HepG2 (cell line): Measurements from ENCODE around the gene KATNB1. TPM values are rescaled to one million over a fixed set of nuclear protein-coding genes. Genes with fewer than 3 reads are reported as not detected.

Experiments used
- ATAC-seq: fragments of 200-7000 bp; cut with Tn5 transposase; 3 replicates; pipeline ENCODE4 v1.9.1; 2020; ENCODE audit warnings: mild to moderate bottlenecking, moderate library complexity
- BruUV-seq: library from RNA; stranded (reverse); fragments of 400-500 nt; replicated peaks from 2 replicates; lab custom pipeline; 2021; lab: Mats Ljungman, UMichigan
- CTCF ChIA-PET: fragments of 300-600 bp; formaldehyde crosslinking; extraction: SDS; loops from one replicate; lab custom pipeline; 2021; ENCODE audit warnings: low total read pairs, inconsistent platforms, low intra/inter-chr PET ratio; lab: Yijun Ruan, JAX
- POLR2A ChIA-PET: fragments of 350-600 bp; sonication (Branson Sonifier 250); formaldehyde crosslinking; loops from one replicate; lab custom pipeline; 2020; ENCODE audit warnings: antibody characterized with exemption, inconsistent platforms; lab: Yijun Ruan, JAX
- DNase-seq: peaks from one replicate; pipeline ENCODE4 v3.0.0-alpha.2; 2015; ENCODE audit warnings: low spot score
- FAIRE-seq: peaks from 3 replicates; lab custom pipeline; 2011; peaks lifted over from hg19 to GRCh38; lab: Jason Lieb, UNC
- H2AFZ ChIP-seq: one replicate; pipeline ENCODE4 v1.6.1; 2011; ENCODE audit warnings: low read length, inconsistent platforms
- H3K27ac ChIP-seq: fragments of 300-600 bp; 3 replicates; pipeline ENCODE4 v1.8.0; 2011; ENCODE audit warnings: mixed run types, mild to moderate bottlenecking, mixed read lengths, low read length, inconsistent platforms; ENCODE audit not compliant: insufficient read depth; ENCODE audit errors: extremely low read length
- H3K27me3 ChIP-seq, 2 experiments: fragments of 200-600 bp in 1 of 2; 2 replicates in 1 of 2; 3 replicates in 1 of 2; pipeline versions ENCODE4 v1.6.0 to v1.8.0; 2011; ENCODE audit warnings: low read length in 2 of 2, mild to moderate bottlenecking in 2 of 2, moderate library complexity in 2 of 2, inconsistent platforms in 1 of 2; ENCODE audit not compliant: insufficient read depth in 2 of 2, control insufficient read depth in 1 of 2
- H3K36me3 ChIP-seq, 2 experiments: fragments of 200-600 bp in 1 of 2; replicated peaks in 1 of 2; 2 replicates in 1 of 2; 3 replicates in 1 of 2; pipeline versions ENCODE4 v1.5.1 to v1.8.0; 2011; ENCODE audit warnings: low read length in 2 of 2, inconsistent platforms in 1 of 2; ENCODE audit not compliant: insufficient read depth in 2 of 2, control insufficient read depth in 1 of 2
- H3K4me1 ChIP-seq: 2 replicates; pipeline ENCODE4 v1.5.1; 2012; ENCODE audit warnings: low read length, inconsistent platforms; ENCODE audit not compliant: insufficient read depth
- H3K4me2 ChIP-seq: 2 replicates; pipeline ENCODE4 v1.6.0; 2011; ENCODE audit warnings: low read depth, low read length, inconsistent platforms
- H3K4me3 ChIP-seq, 3 experiments: fragments of 200-600 bp in 1 of 3; sonication (generic), shearing (Covaris generic) in 1 of 3; replicated peaks in 1 of 3; 2 replicates each; pipeline ENCODE4 v1.5.1; 2011 to 2016; ENCODE audit warnings: low read length in 3 of 3, inconsistent platforms in 2 of 3, low read depth in 2 of 3, mild to moderate bottlenecking in 2 of 3, control low read depth in 1 of 3, mixed read lengths in 1 of 3; ENCODE audit not compliant: insufficient read depth in 1 of 3
- H3K79me2 ChIP-seq: one replicate; pipeline ENCODE4 v1.6.1; 2011; ENCODE audit warnings: low read length, inconsistent platforms; ENCODE audit not compliant: insufficient read depth
- H3K9ac ChIP-seq: 2 replicates; pipeline ENCODE4 v1.6.0; 2011; ENCODE audit warnings: mild to moderate bottlenecking, low read depth, low read length, inconsistent platforms; ENCODE audit not compliant: insufficient read depth
- H3K9me3 ChIP-seq: 2 replicates; pipeline ENCODE4 v1.5.1; 2012; ENCODE audit warnings: mild to moderate bottlenecking, low read length
- H4K20me1 ChIP-seq: 2 replicates; pipeline ENCODE4 v1.6.0; 2011; ENCODE audit warnings: inconsistent platforms, mild to moderate bottlenecking, low read length, moderate library complexity; ENCODE audit not compliant: insufficient read depth
- ETV5 ChIP-seq: IDR thresholded peaks from 2 replicates; pipeline ENCODE4 v1.6.1; 2018; ENCODE audit warnings: missing biosample characterization, missing genetic modification reagents, inconsistent platforms, borderline replicate concordance
- SP1 ChIP-seq, 2 experiments: fragments of 450-650 bp in 1 of 2; sonication (generic) in 1 of 2; formaldehyde crosslinking in 1 of 2; IDR thresholded peaks; 2 replicates each; pipeline versions ENCODE4 v1.4.0 to v1.6.1; 2016 to 2020; ENCODE audit warnings: missing genetic modification reagents in 1 of 2
- ZNF629 ChIP-seq: sonication (generic); formaldehyde crosslinking; conservative IDR thresholded peaks from 2 replicates; pipeline ENCODE4 v1.5.0; 2020; ENCODE audit warnings: missing genetic modification reagents
- ZNF710 ChIP-seq: sonication (generic); formaldehyde crosslinking; IDR thresholded peaks from 2 replicates; pipeline ENCODE4 v1.5.0; 2020; ENCODE audit warnings: mild to moderate bottlenecking, missing genetic modification reagents, borderline replicate concordance
- WGBS: methylation state at CpG from one replicate; pipeline ENCODE4 v1.1.6; 2017; ENCODE audit warnings: low lambda C conversion rate; 5-methylcytosine and 5-hydroxymethylcytosine counted together
- in situ Hi-C: cut with HindIII; loops from 2 replicates; pipeline ENCODE4 v1.10.0; 2017; ENCODE audit warnings: low pct_unique_long_range_greater_than_20kb; ENCODE audit not compliant: extremely low pct_ligation_motif_present
- intact Hi-C: fragments of 100-400 bp; cut with micrococcal nuclease; formaldehyde crosslinking; loops from one replicate; pipeline ENCODE4 v1.10.0; 2022; ENCODE audit not compliant: unreplicated experiment
- polyA plus RNA-seq, 8 experiments: library from polyadenylated mRNA; depleted of rRNA in 3 of 8; stranded (reverse) in 7 of 8; unstranded in 1 of 8; fragments of >200 nt; fragmentation: Illumina TruSeq in 4 of 8; extraction: Trizol in 4 of 8; gene quantifications; 2 replicates each; pipeline versions ENCODE4 v1.2.1 to v1.2.3, GENCODE V29; 2011 to 2016; ENCODE audit warnings: low read depth in 4 of 8, missing spikeins in 1 of 8, mixed read lengths in 1 of 8; ENCODE audit not compliant: insufficient read depth in 1 of 8
- total RNA-seq, 5 experiments: library from RNA; depleted of rRNA; stranded (reverse); fragments of >200 nt; fragmentation: Illumina TruSeq; extraction: Trizol; gene quantifications; 2 replicates each; pipeline ENCODE4 v1.2.3, GENCODE V29; 2016; ENCODE audit warnings: low read depth in 1 of 5

KATNB1 gene
- total and polyA plus RNA-seq, 2 of the 13 experiments (the other 11 are each of a cell fraction or from before 2014, with no cell fraction given): 31.5 to 43.5 TPM

- H4K20me1 ChIP-seq: no peaks in the 10 kb centered on the region
- no peak for TF ChIP-seq ZNF710 (CRISPR knock-in tag)
- no peak for TF ChIP-seq SP1 (IDR thresholded peaks at IDR 0.05)
- 0 out of 2 replicates have a peak, but pooled peaks have one; percentile 10 for TF ChIP-seq SP1 (CRISPR knock-in tag; IDR thresholded peaks at IDR 0.05)
- H2AFZ ChIP-seq: no peak overlapping the region
- in situ Hi-C loops: no loop called here
- H3K4me1 ChIP-seq: no peaks in the 10 kb centered on the region
- no peak for FAIRE-seq
- CTCF ChIA-PET: no interaction called here
- H3K27ac ChIP-seq: no peak overlapping the region
- intact Hi-C loops: no loop called here
- ATAC-seq: no peak
- 96% methylated on average over 17 of the region's 17 CpGs for WGBS
- no peak overlapping the region for H3K9ac ChIP-seq
- no peak for DNase-seq
- no peaks in the 10 kb centered on the region for H3K27me3 ChIP-seq
- peaks cover 31 to 59% of the 10 kb centered on the region in 2 experiments for H3K36me3 ChIP-seq
- H3K9me3 ChIP-seq: no peaks in the 10 kb centered on the region
- no TSS peak for BruUV-seq
- no peaks in the 10 kb centered on the region for H3K79me2 ChIP-seq
- H3K4me3 ChIP-seq: no peak overlapping the region
- POLR2A ChIA-PET: interaction anchor here (1.0 to 1.5 kb wide), 2 partner anchors 17 to 30 kb away, joined by 3 to 5 read pairs; partner anchors contain the start of gene KATNB1
- H3K4me2 ChIP-seq: no peak overlapping the region
Observed at GRCh38 chr16:57765160-57765728, 29.7 kb downstream of the KATNB1 start.

GRCh38 chr16:57766714-57767348 is 31.3 kb downstream of the KATNB1 start:
- in situ Hi-C loops (no loop called here), intact Hi-C loops (no loop called here)
- Histone ChIP-seq H3K27ac (no peak overlapping the region), H3K27me3 (no peaks in the 10 kb centered on the region), H3K36me3 (peaks cover 34 to 65% of the 10 kb centered on the region in 2 experiments), H3K4me1 (no peaks in the 10 kb centered on the region), H2AFZ (no peak overlapping the region), H3K4me2 (no peak overlapping the region), H4K20me1 (no peaks in the 10 kb centered on the region), H3K9me3 (no peaks in the 10 kb centered on the region), H3K4me3 (no peak overlapping the region), H3K9ac (no peak overlapping the region), H3K79me2 (no peaks in the 10 kb centered on the region)
- no peak for ATAC-seq
- 97% methylated on average over 15 of the region's 15 CpGs for WGBS
- no peak for DNase-seq
- CTCF ChIA-PET: no interaction called here
- POLR2A ChIA-PET: interaction anchor here (1.0 kb wide), 1 partner anchor 12 kb away, joined by 3 read pairs; no protein-coding TSS in a partner anchor
- no TSS peak for BruUV-seq
- no peak for FAIRE-seq
- no peak for TF ChIP-seq ETV5 (CRISPR knock-in tag)
- TF ChIP-seq ZNF629 (CRISPR knock-in tag): peak; percentile 81
